Smooth muscle cell (in vitro differentiated cells): ENCODE results near the gene FES. TPM values are rescaled to one million over a fixed set of nuclear protein-coding genes. Genes with fewer than 3 reads are reported as not detected.

Experiments
- DNase-seq: peaks from one replicate; lab custom pipeline; 2025; ENCODE audit not compliant: unreplicated experiment; lab: John Stamatoyannopoulos, UW
- H2AFZ ChIP-seq: fragments of 200-600 bp; sonication (generic); 2 replicates; pipeline ENCODE4 v1.6.0; 2016; ENCODE audit warnings: antibody characterized with exemption, low read depth, mild to moderate bottlenecking
- H3F3A ChIP-seq: fragments of 200-600 bp; sonication (generic); 2 replicates; pipeline ENCODE4 v1.6.0; 2017; ENCODE audit warnings: antibody characterized with exemption, low read depth
- H3K27ac ChIP-seq: fragments of 200-600 bp; sonication (generic); 2 replicates; pipeline ENCODE4 v1.5.1; 2016; ENCODE audit warnings: low read depth, mild to moderate bottlenecking
- H3K27me3 ChIP-seq: fragments of 200-600 bp; sonication (generic); 2 replicates; pipeline ENCODE4 v1.6.1; 2016; ENCODE audit warnings: low read depth, mild to moderate bottlenecking
- H3K36me3 ChIP-seq: fragments of 200-600 bp; sonication (generic); 2 replicates; pipeline ENCODE4 v1.5.1; 2016; ENCODE audit warnings: low read depth
- H3K4me1 ChIP-seq: fragments of 200-600 bp; sonication (generic); 2 replicates; pipeline ENCODE4 v1.5.1; 2016; ENCODE audit warnings: low read depth
- H3K4me2 ChIP-seq: fragments of 200-600 bp; sonication (generic); 2 replicates; pipeline ENCODE4 v1.6.0; 2016; ENCODE audit warnings: mild to moderate bottlenecking
- H3K4me3 ChIP-seq: fragments of 200-600 bp; sonication (generic); 2 replicates; pipeline ENCODE4 v1.5.1; 2016; ENCODE audit warnings: mild to moderate bottlenecking
- H3K79me2 ChIP-seq: fragments of 200-600 bp; sonication (generic); 2 replicates; pipeline ENCODE4 v1.6.0; 2016; ENCODE audit warnings: low read depth, mild to moderate bottlenecking
- H3K9ac ChIP-seq: fragments of 200-600 bp; sonication (generic); 2 replicates; pipeline ENCODE4 v1.6.0; 2016; ENCODE audit warnings: low read depth
- H3K9me3 ChIP-seq: fragments of 200-600 bp; sonication (generic); replicated peaks from 2 replicates; pipeline ENCODE4 v1.5.1; 2016; ENCODE audit warnings: low read depth
- H4K20me1 ChIP-seq: fragments of 200-600 bp; sonication (generic); 2 replicates; pipeline ENCODE4 v1.6.0; 2016; ENCODE audit warnings: low read depth
- CTCF ChIP-seq: fragments of 200-600 bp; sonication (generic); IDR thresholded peaks from 2 replicates; pipeline ENCODE4 v1.5.1; 2017; ENCODE audit warnings: borderline replicate concordance, mild to moderate bottlenecking, antibody characterized with exemption; ENCODE audit not compliant: insufficient read depth, poor library complexity, severe bottlenecking
- WGBS: methylation state at CpG from one replicate; pipeline ENCODE4 v1.1.7; 2016; ENCODE audit warnings: low lambda C conversion rate; 5-methylcytosine and 5-hydroxymethylcytosine counted together
- polyA plus RNA-seq: library from polyadenylated mRNA; unstranded; fragments of >200 nt; fragmentation: Nextera tagmentation; extraction: Ambion mirVana; gene quantifications from 2 replicates; pipeline ENCODE4 v1.2.1, GENCODE V29; 2016
- small RNA-seq: library from RNA; depleted of rRNA; stranded (forward); fragments of <200 nt; gene quantifications from one replicate; pipeline ENCODE3, GENCODE V24; 2014
- total RNA-seq: library from RNA; depleted of rRNA; stranded (reverse); fragments of >200 nt; gene quantifications from 2 replicates; pipeline ENCODE4 v1.2.3, GENCODE V29; 2014

Gene FES
- total and polyA plus RNA-seq, 2 experiments from 2014 or later = 4.9 to 6.2 TPM

GRCh38 chr15:90945091-90945490 is 60.8 kb downstream of the FES start:
- Histone ChIP-seq H3K79me2 (no peaks in the 10 kb centered on the region), H3K9ac (no peak overlapping the region), H3K4me1 (no peaks in the 10 kb centered on the region), H3K27ac (no peak overlapping the region), H3K4me2 (no peak overlapping the region), H4K20me1 (no peaks in the 10 kb centered on the region), H3K27me3 (no peaks in the 10 kb centered on the region), H3F3A (no peaks in the 10 kb centered on the region), H3K36me3 (peaks cover 5% of the 10 kb centered on the region), H3K9me3 (no peaks in the 10 kb centered on the region), H2AFZ (no peak overlapping the region), H3K4me3 (no peak overlapping the region)
- no peak for DNase-seq
- no peak for TF ChIP-seq CTCF
- 85% methylated on average over 7 of the region's 7 CpGs for WGBS

Small RNA genes within 50 kb of the gene (small RNA-seq; reads per million reads assigned to genes)
- not detected for gene RN7SL363P

Other genes starting within 250 kb of the FES start
- gene BLM, start 167.2 kb upstream of the FES start, total RNA-seq = 4.9 and 5.6 TPM in 2 replicates
- gene BLM, start 167.2 kb upstream of the FES start, polyA plus RNA-seq = 1.7 and 3.1 TPM in 2 replicates
- 52.5 and 66.0 TPM in 2 replicates for gene FURIN, start 15.9 kb upstream of the FES start, total RNA-seq
- 113 and 121 TPM in 2 replicates for gene FURIN, start 15.9 kb upstream of the FES start, polyA plus RNA-seq
- 7.1 and 11.0 TPM in 2 replicates for gene MAN2A2, start 18.8 kb downstream of the FES start, total RNA-seq
- 9.7 and 15.3 TPM in 2 replicates for gene MAN2A2, start 18.8 kb downstream of the FES start, polyA plus RNA-seq
- 10.0 and 16.0 TPM in 2 replicates for gene HDDC3, start 48.0 kb downstream of the FES start, total RNA-seq
- 15.5 and 16.3 TPM in 2 replicates for gene HDDC3, start 48.0 kb downstream of the FES start, polyA plus RNA-seq
- 43.6 and 57.5 TPM in 2 replicates for gene UNC45A, start 50.8 kb downstream of the FES start, total RNA-seq
- 66.6 and 68.4 TPM in 2 replicates for gene UNC45A, start 50.8 kb downstream of the FES start, polyA plus RNA-seq
- 4.4 and 5.8 TPM in 2 replicates for gene RCCD1, start 70.4 kb downstream of the FES start, total RNA-seq
- 9.2 and 14.8 TPM in 2 replicates for gene RCCD1, start 70.4 kb downstream of the FES start, polyA plus RNA-seq
- 20.4 and 41.1 TPM in 2 replicates for gene PRC1, start 110.0 kb downstream of the FES start, total RNA-seq
- gene PRC1, start 110.0 kb downstream of the FES start, polyA plus RNA-seq = 29.7 and 32.3 TPM in 2 replicates
- gene VPS33B, start 138.1 kb downstream of the FES start, total RNA-seq = 9.4 and 9.7 TPM in 2 replicates
- gene VPS33B, start 138.1 kb downstream of the FES start, polyA plus RNA-seq = 12.4 and 18.1 TPM in 2 replicates
- not detected in 2 replicates for gene SV2B, start 215.8 kb downstream of the FES start, total RNA-seq
- gene SV2B, start 215.8 kb downstream of the FES start, polyA plus RNA-seq = not detected in 2 replicates